ENCODE results near the gene SLC37A1. TPM values are rescaled to one million over a fixed set of nuclear protein-coding genes. Genes with fewer than 3 reads are reported as not detected.

Gene SLC37A1
- total RNA-seq, 1 donor from 2014 or later: 13.5 TPM

- peaks cover 32% of the 10 kb centered on the region for H3K27me3 Mint-ChIP-seq (ENCODE audit: unreplicated experiment)
- no peaks in the 10 kb centered on the region for H3K9me3 Mint-ChIP-seq (ENCODE audit: unreplicated experiment)
- DNase-seq (ENCODE audit: extremely low spot score, unreplicated experiment): peak; percentile 73
- no peaks in the 10 kb centered on the region for H3K36me3 Mint-ChIP-seq (ENCODE audit: unreplicated experiment)
- H3K27ac Mint-ChIP-seq (ENCODE audit: unreplicated experiment): no peak overlapping the region
- no peaks in the 10 kb centered on the region for H3K4me1 Mint-ChIP-seq (ENCODE audit: unreplicated experiment)
- TF ChIP-seq CTCF (IDR thresholded peaks at IDR 0.05): no peak
- no peak overlapping the region for H3K4me3 Mint-ChIP-seq (ENCODE audit: unreplicated experiment)
Measured at GRCh38 chr21:42480736-42481135, 32.9 kb upstream of the SLC37A1 start.

GRCh38 chr21:42481169-42481568 is 32.5 kb upstream of the SLC37A1 start:
- TF ChIP-seq CTCF (IDR thresholded peaks at IDR 0.05): no peak
- H3K4me1 Mint-ChIP-seq (ENCODE audit: unreplicated experiment): no peaks in the 10 kb centered on the region
- H3K4me3 Mint-ChIP-seq (ENCODE audit: unreplicated experiment): no peak overlapping the region

GRCh38 chr21:42484966-42485365 is 28.7 kb upstream of the SLC37A1 start:
- Mint-ChIP-seq H3K4me1 (ENCODE audit: unreplicated experiment) (no peaks in the 10 kb centered on the region), H3K9me3 (ENCODE audit: unreplicated experiment) (no peaks in the 10 kb centered on the region), H3K4me3 (ENCODE audit: unreplicated experiment) (no peak overlapping the region), H3K27ac (ENCODE audit: unreplicated experiment) (no peak overlapping the region), H3K27me3 (ENCODE audit: unreplicated experiment) (peaks cover 51% of the 10 kb centered on the region), H3K36me3 (ENCODE audit: unreplicated experiment) (no peaks in the 10 kb centered on the region)
- TF ChIP-seq CTCF (IDR thresholded peaks at IDR 0.05): no peak
- peak; percentile 71 for DNase-seq (ENCODE audit: extremely low spot score, unreplicated experiment)

More at GRCh38 chr21:42481169-42481568, 32.5 kb upstream of the SLC37A1 start:
- DNase-seq (ENCODE audit: extremely low spot score, unreplicated experiment): no peak
- Mint-ChIP-seq H3K36me3 (ENCODE audit: unreplicated experiment) (no peaks in the 10 kb centered on the region), H3K9me3 (ENCODE audit: unreplicated experiment) (no peaks in the 10 kb centered on the region), H3K27ac (ENCODE audit: unreplicated experiment) (no peak overlapping the region), H3K27me3 (ENCODE audit: unreplicated experiment) (peaks cover 36% of the 10 kb centered on the region)

GRCh38 chr21:42486072-42486471 is 27.6 kb upstream of the SLC37A1 start:
- DNase-seq (ENCODE audit: extremely low spot score, unreplicated experiment): peak; percentile 46
- no peaks in the 10 kb centered on the region for H3K36me3 Mint-ChIP-seq (ENCODE audit: unreplicated experiment)
- no peaks in the 10 kb centered on the region for H3K4me1 Mint-ChIP-seq (ENCODE audit: unreplicated experiment)
- no peak overlapping the region for H3K27ac Mint-ChIP-seq (ENCODE audit: unreplicated experiment)
- H3K27me3 Mint-ChIP-seq (ENCODE audit: unreplicated experiment): peaks cover 52% of the 10 kb centered on the region
- no peak for TF ChIP-seq CTCF (IDR thresholded peaks at IDR 0.05)
- H3K9me3 Mint-ChIP-seq (ENCODE audit: unreplicated experiment): no peaks in the 10 kb centered on the region
- no peak overlapping the region for H3K4me3 Mint-ChIP-seq (ENCODE audit: unreplicated experiment)

- TF ChIP-seq CTCF (IDR thresholded peaks at IDR 0.05): no peak
- Mint-ChIP-seq H3K27me3 (ENCODE audit: unreplicated experiment) (peaks cover 51% of the 10 kb centered on the region), H3K9me3 (ENCODE audit: unreplicated experiment) (no peaks in the 10 kb centered on the region), H3K4me3 (ENCODE audit: unreplicated experiment) (no peak overlapping the region), H3K4me1 (ENCODE audit: unreplicated experiment) (no peaks in the 10 kb centered on the region), H3K36me3 (ENCODE audit: unreplicated experiment) (no peaks in the 10 kb centered on the region), H3K27ac (ENCODE audit: unreplicated experiment) (no peak overlapping the region)
- DNase-seq (ENCODE audit: extremely low spot score, unreplicated experiment): no peak
Measured at GRCh38 chr21:42486531-42486930, 27.1 kb upstream of the SLC37A1 start.

Measured in osteocyte (in vitro differentiated cells).